Limb (tissue), 2 donors: ENCODE measurements around the gene FZD7.

Experiments used
- DNase-seq, 2 donors: peaks; one replicate each; pipeline ENCODE4 v3.0.0-alpha.2; 2016; ENCODE audit errors: extremely low spot score in 2 of 2

Gene FZD7

DNA sequence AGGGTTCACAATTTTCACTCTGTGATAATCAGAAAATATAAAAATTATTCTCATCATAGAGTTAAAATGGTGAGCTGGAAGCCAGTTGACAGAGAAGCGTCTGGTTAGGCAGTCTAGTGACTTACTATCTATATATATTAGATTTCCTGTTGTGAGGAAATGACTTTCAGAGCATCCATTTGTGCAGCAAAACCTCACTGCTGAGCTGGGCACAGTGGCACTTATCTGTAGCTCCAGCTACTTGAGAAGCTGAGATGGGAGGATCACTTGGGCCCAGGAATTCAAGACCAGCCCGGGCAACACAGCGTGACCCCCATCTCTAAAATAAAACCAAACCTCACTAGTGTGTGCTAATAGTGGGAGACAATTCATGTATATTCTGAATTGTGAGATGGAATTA, 32.2 kb downstream of the FZD7 start:
- no peak for DNase-seq

DNA sequence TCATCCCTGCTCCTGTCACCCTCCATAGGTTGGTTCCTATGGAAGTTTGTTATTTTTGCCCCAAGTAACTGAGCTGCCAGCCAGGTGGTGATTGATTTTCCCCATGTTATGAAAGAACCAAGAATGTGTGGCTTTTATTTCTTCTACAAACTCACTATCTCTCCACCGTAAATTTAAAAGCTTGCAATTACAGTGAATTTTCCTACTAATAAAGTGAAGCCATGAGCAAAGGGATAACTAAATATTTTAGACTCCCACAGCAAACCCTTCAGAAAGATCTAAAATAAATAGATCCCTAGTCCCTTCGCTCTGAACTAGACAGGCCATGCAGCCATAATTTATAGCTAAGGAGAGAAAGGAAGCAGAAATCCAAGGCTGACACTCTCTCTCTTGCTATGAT, 33.2 kb downstream of the FZD7 start:
- no peak for DNase-seq

GRCh38 chr2:202067589-202067988, 33.9 kb downstream of the FZD7 start:
- no peak for DNase-seq

DNA sequence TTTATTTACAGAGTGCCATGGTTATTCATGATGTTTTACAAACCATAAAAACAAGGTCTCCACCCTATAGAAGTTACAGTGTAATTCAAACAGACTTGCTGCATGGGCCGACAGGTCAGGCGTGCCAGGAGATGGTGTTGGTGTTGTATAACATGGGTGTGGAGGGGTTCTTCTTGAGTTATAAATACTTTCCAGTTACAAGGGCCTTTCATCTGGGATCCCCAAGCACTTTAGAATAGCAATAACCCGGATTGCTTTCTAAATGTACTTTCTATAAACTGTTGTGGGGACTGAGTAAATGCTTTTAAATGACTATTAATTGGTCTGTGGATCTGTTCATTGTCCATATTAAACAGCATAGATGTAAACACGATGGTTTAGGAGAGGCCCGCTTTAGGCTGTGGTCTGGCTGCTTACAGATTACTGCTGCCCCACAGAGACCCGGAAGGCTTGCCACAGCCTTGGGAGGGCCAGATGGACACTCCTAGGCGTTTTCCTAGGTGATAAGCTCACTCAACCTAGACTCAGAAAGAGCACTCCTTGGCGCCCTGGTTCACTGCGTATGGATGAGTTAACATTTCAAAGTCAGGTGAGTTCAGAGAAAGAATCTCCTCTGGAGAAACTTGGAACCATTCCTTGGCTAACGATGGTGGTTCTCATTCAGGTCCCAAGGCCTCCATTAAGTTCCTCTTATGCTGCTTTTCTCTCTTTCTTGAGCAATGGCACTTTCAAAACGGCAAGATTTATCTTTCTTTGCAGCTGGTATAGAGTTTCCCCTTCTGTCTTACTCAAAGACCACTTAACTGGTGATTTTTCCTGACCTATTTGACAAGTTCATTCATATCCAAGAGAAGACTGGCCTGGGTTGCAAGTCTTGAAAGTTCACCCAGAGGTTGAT, 35.8 kb downstream of the FZD7 start:
- DNase-seq, result peak in 1 of 2 donors; percentile 52

GRCh38 chr2:202071107-202071506, 37.5 kb downstream of the FZD7 start:
- DNase-seq, result no peak

GRCh38 chr2:202072226-202072625, 38.6 kb downstream of the FZD7 start:
- DNase-seq, result no peak

GRCh38 chr2:202072737-202073401, 39.2 kb downstream of the FZD7 start, which contains the start of gene KIAA2012:
Gene KIAA2012 (plus strand): TSS chr2:202073255. CDS start chr2:202073628, 373 bp downstream.
- DNase-seq, result peak in 1 of 2 donors; percentile 63

GRCh38 chr2:202074324-202074723, 40.7 kb downstream of the FZD7 start:
- DNase-seq, result no peak

DNA sequence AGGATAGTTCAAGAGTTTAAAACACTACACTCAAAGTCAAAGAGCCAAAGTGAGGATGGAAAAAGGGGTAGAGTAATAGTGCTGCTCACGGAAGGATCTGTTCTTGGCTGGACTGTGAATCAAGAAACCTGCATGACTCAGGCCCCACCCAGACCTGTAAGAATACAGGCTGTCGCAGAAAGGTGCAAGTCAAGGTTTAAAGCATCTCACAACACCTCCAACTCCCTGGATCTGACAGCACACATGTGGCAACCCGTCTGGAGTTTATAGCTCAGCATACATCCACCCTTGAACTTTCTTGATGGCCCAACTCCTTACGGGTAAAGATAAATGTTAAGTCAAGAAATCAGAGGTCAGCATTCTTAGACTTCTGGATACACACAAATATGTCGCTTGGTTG, 45.7 kb downstream of the FZD7 start:
- no peak for DNase-seq

- no peak for DNase-seq
Measured at GRCh38 chr2:202084265-202084664, 50.6 kb downstream of the FZD7 start.
